GM23338 (cell line): ENCODE measurements around the gene PTGIR. TPM values are rescaled to one million over a fixed set of nuclear protein-coding genes. Genes with fewer than 3 reads are reported as not detected.

ENCODE experiments used
- ATAC-seq: fragments of 200-7000 bp; cut with Tn5 transposase; 3 replicates; pipeline ENCODE4 v1.9.1; 2020
- DNase-seq: peaks from one replicate; pipeline ENCODE4 v3.0.0-alpha.2; 2015; ENCODE audit warnings: low spot score
- H2AFZ ChIP-seq: fragments of 200-600 bp; sonication (generic); 2 replicates; pipeline ENCODE4 v1.8.0; 2016; ENCODE audit warnings: antibody characterized with exemption, mild to moderate bottlenecking, moderate library complexity
- H3F3A ChIP-seq: fragments of 200-600 bp; sonication (generic); replicated peaks from 2 replicates; pipeline ENCODE4 v1.8.0; 2017; ENCODE audit warnings: antibody characterized with exemption, mixed run types, low read depth
- H3K27ac ChIP-seq: fragments of 200-600 bp; sonication (generic); 2 replicates; pipeline ENCODE4 v1.6.1; 2016; ENCODE audit warnings: low read depth
- H3K27me3 ChIP-seq: fragments of 200-600 bp; sonication (generic); 2 replicates; pipeline ENCODE4 v1.8.0; 2016; ENCODE audit warnings: mild to moderate bottlenecking, mixed run types, moderate library complexity; ENCODE audit not compliant: insufficient read depth
- H3K36me3 ChIP-seq: fragments of 200-600 bp; sonication (generic); 2 replicates; pipeline ENCODE4 v1.8.0; 2016; ENCODE audit warnings: mild to moderate bottlenecking; ENCODE audit not compliant: insufficient read depth
- H3K4me1 ChIP-seq: fragments of 200-600 bp; sonication (generic); 2 replicates; pipeline ENCODE4 v1.8.0; 2016; ENCODE audit warnings: mild to moderate bottlenecking, moderate library complexity; ENCODE audit not compliant: insufficient read depth
- H3K4me2 ChIP-seq: fragments of 200-600 bp; sonication (generic); 2 replicates; pipeline ENCODE4 v1.7.1; 2017; ENCODE audit warnings: mixed run types
- H3K4me3 ChIP-seq: fragments of 200-600 bp; sonication (generic); 2 replicates; pipeline ENCODE4 v1.6.1; 2016; ENCODE audit warnings: mixed run types
- H3K79me2 ChIP-seq: fragments of 200-600 bp; sonication (generic); replicated peaks from 2 replicates; pipeline ENCODE4 v1.8.0; 2017; ENCODE audit warnings: mild to moderate bottlenecking; ENCODE audit not compliant: insufficient read depth
- H3K9me2 ChIP-seq: fragments of 200-600 bp; sonication (generic); 2 replicates; pipeline ENCODE4 v1.8.0; 2017; ENCODE audit not compliant: insufficient read depth
- H4K20me1 ChIP-seq: fragments of 200-600 bp; sonication (generic); replicated peaks from 2 replicates; pipeline ENCODE4 v1.8.0; 2017; ENCODE audit warnings: mild to moderate bottlenecking; ENCODE audit not compliant: insufficient read depth
- H3K27ac Mint-ChIP-seq: 2 replicates; pipeline ENCODE4 v1.8.0; 2020; ENCODE audit warnings: inconsistent platforms, mild to moderate bottlenecking, moderate library complexity, mixed read lengths
- H3K27me3 Mint-ChIP-seq: 3 replicates; pipeline ENCODE4 v1.8.0; 2022; ENCODE audit warnings: low read depth, mild to moderate bottlenecking, moderate library complexity, mixed read lengths, inconsistent platforms; ENCODE audit not compliant: insufficient read depth, poor library complexity
- H3K36me3 Mint-ChIP-seq: 3 replicates; pipeline ENCODE4 v1.8.0; 2021; ENCODE audit warnings: low read depth, mild to moderate bottlenecking, inconsistent platforms, moderate library complexity, mixed read lengths
- H3K4me1 Mint-ChIP-seq: 3 replicates; pipeline ENCODE4 v1.8.0; 2020; ENCODE audit warnings: mild to moderate bottlenecking, inconsistent platforms, mixed read lengths
- H3K4me3 Mint-ChIP-seq: 3 replicates; pipeline ENCODE4 v1.8.0; 2021; ENCODE audit warnings: moderate library complexity, mild to moderate bottlenecking, inconsistent platforms, mixed read lengths
- H3K9me3 Mint-ChIP-seq: 3 replicates; pipeline ENCODE4 v1.8.0; 2020; ENCODE audit warnings: moderate library complexity, mild to moderate bottlenecking, inconsistent platforms, mixed read lengths
- JUNB ChIP-seq: IDR thresholded peaks from one replicate; pipeline ENCODE4 v1.6.1; 2016; ENCODE audit warnings: antibody characterized with exemption; ENCODE audit not compliant: unreplicated experiment
- NANOG ChIP-seq: IDR thresholded peaks from 2 replicates; pipeline ENCODE4 v1.6.1; 2016; ENCODE audit warnings: antibody characterized with exemption, borderline replicate concordance
- POLR2AphosphoS5 ChIP-seq: IDR thresholded peaks from 2 replicates; pipeline ENCODE4 v1.6.1; 2016; ENCODE audit warnings: antibody characterized with exemption, low read depth
- STAT1 ChIP-seq: IDR thresholded peaks from one replicate; pipeline ENCODE4 v1.6.1; 2016; ENCODE audit warnings: antibody characterized with exemption; ENCODE audit not compliant: unreplicated experiment
- ZNF462 ChIP-seq: fragments of 250-450 bp; sonication (Bioruptor Pico); IDR thresholded peaks from 2 replicates; pipeline ENCODE4 v1.5.0; 2020; ENCODE audit warnings: mild to moderate bottlenecking, moderate library complexity
- polyA plus RNA-seq: library from polyadenylated mRNA; unstranded; fragments of >200 nt; fragmentation: Nextera tagmentation; extraction: Ambion mirVana; gene quantifications from 2 replicates; pipeline ENCODE4 v1.2.1, GENCODE V29; 2016
- total RNA-seq: library from RNA; depleted of rRNA; stranded (reverse); fragments of >200 nt; shearing (Covaris generic); gene quantifications from 2 replicates; pipeline ENCODE4 v1.2.3, GENCODE V29; 2014
- TF ChIP-seq, protein P1 (sequence below), 2 experiments: fragments of 200-600 bp in 1 of 2; sonication (generic) in 1 of 2; conservative IDR thresholded peaks; 2 replicates each; pipeline versions ENCODE4 v1.5.1 to v1.6.1; 2016 to 2017; ENCODE audit warnings: antibody characterized with exemption in 2 of 2, low read depth in 2 of 2, mild to moderate bottlenecking in 2 of 2, moderate library complexity in 1 of 2
- TF ChIP-seq, protein P2 (sequence below): IDR thresholded peaks from 2 replicates; pipeline ENCODE4 v1.6.1; 2016; ENCODE audit warnings: antibody characterized with exemption

PTGIR gene
- total and polyA plus RNA-seq, 2 experiments from 2014 or later = not detected

DNA sequence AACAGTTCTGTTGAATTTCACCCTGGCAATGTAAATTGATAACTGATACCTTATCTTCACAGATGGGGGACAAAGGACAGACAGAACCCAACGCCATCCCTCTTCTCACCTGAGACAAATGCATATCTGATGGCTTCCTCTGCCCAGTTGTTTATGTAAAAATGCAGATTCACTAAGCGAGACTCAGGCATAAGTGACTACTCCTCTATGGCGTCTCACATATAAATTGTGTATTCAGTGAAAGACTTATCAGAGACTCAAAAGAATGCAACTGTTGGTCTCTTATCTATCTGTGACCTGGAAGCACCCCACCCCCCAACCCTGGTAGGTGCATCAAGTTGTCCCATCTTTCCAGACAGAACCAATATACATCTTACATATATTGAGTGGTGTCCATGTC, 37.0 kb downstream of the PTGIR start:
- H3K36me3 Mint-ChIP-seq = no peaks in the 10 kb centered on the region
- TF ChIP-seq, protein P1, sequence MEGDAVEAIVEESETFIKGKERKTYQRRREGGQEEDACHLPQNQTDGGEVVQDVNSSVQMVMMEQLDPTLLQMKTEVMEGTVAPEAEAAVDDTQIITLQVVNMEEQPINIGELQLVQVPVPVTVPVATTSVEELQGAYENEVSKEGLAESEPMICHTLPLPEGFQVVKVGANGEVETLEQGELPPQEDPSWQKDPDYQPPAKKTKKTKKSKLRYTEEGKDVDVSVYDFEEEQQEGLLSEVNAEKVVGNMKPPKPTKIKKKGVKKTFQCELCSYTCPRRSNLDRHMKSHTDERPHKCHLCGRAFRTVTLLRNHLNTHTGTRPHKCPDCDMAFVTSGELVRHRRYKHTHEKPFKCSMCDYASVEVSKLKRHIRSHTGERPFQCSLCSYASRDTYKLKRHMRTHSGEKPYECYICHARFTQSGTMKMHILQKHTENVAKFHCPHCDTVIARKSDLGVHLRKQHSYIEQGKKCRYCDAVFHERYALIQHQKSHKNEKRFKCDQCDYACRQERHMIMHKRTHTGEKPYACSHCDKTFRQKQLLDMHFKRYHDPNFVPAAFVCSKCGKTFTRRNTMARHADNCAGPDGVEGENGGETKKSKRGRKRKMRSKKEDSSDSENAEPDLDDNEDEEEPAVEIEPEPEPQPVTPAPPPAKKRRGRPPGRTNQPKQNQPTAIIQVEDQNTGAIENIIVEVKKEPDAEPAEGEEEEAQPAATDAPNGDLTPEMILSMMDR (conservative IDR thresholded peaks at IDR 0.05; ENCODE audit: low read depth in 2 of 2) = no peak
- no peak for TF ChIP-seq JUNB
- TF ChIP-seq STAT1 = no peak
- no peak for TF ChIP-seq POLR2AphosphoS5
- TF ChIP-seq, protein P2, sequence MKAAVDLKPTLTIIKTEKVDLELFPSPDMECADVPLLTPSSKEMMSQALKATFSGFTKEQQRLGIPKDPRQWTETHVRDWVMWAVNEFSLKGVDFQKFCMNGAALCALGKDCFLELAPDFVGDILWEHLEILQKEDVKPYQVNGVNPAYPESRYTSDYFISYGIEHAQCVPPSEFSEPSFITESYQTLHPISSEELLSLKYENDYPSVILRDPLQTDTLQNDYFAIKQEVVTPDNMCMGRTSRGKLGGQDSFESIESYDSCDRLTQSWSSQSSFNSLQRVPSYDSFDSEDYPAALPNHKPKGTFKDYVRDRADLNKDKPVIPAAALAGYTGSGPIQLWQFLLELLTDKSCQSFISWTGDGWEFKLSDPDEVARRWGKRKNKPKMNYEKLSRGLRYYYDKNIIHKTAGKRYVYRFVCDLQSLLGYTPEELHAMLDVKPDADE = no peak
- Histone ChIP-seq H3K79me2 (no peaks in the 10 kb centered on the region), H3K27me3 (no peaks in the 10 kb centered on the region), H3K36me3 (no peaks in the 10 kb centered on the region), H4K20me1 (no peaks in the 10 kb centered on the region), H3K4me3 (no peak overlapping the region), H2AFZ (no peak overlapping the region), H3K4me1 (no peaks in the 10 kb centered on the region), H3K27ac (no peak overlapping the region), H3K4me2 (no peak overlapping the region), H3F3A (no peaks in the 10 kb centered on the region), H3K9me2 (0 out of 2 replicates have a peak, but pooled peaks cover 3% of the 10 kb centered on the region)
- H3K4me1 Mint-ChIP-seq = no peaks in the 10 kb centered on the region; the same call in 2 of the 3 replicates
- H3K27ac Mint-ChIP-seq = no peak overlapping the region
- no peak overlapping the region for H3K4me3 Mint-ChIP-seq
- H3K9me3 Mint-ChIP-seq = no peaks in the 10 kb centered on the region; the same call in 2 of the 3 replicates
- H3K27me3 Mint-ChIP-seq = peaks cover 2% of the 10 kb centered on the region
- ATAC-seq (no peak), DNase-seq (no peak)

DNA sequence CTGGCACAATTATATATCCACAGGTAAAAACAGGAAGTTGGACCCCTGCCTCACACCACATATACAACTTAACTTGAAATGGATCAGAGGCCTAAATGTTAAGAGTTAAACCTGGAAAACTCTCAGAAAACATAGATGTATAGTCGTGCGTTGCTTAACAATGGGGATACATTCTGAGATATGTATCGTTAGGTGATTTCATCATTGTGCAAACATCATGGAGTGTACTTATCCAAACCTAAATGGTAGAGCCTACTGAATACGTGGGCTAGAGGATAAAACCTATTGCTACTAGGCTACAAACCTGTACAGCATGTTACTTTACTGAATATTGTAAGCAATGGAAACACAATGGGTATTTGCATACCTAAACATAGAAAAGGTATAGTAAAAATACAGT, 38.6 kb downstream of the PTGIR start:
- H3K4me1 ChIP-seq = no peaks in the 10 kb centered on the region
- DNase-seq (no peak), ATAC-seq (no peak)
- peaks cover 2% of the 10 kb centered on the region for H3K27me3 Mint-ChIP-seq
- H3K36me3 ChIP-seq = no peaks in the 10 kb centered on the region
- no peaks in the 10 kb centered on the region for H3K27me3 ChIP-seq
- no peaks in the 10 kb centered on the region for H3K36me3 Mint-ChIP-seq
- 0 out of 2 replicates have a peak, but pooled peaks cover 3% of the 10 kb centered on the region for H3K9me2 ChIP-seq
- H4K20me1 ChIP-seq = no peaks in the 10 kb centered on the region
- H3K4me3 Mint-ChIP-seq = no peak overlapping the region
- H3K27ac ChIP-seq = no peak overlapping the region
- H3F3A ChIP-seq = no peaks in the 10 kb centered on the region
- H3K9me3 Mint-ChIP-seq = no peaks in the 10 kb centered on the region; the same call in 2 of the 3 replicates
- no peaks in the 10 kb centered on the region for H3K4me1 Mint-ChIP-seq
- H3K27ac Mint-ChIP-seq = no peak overlapping the region
- no peak overlapping the region for H3K4me3 ChIP-seq
- no peak overlapping the region for H2AFZ ChIP-seq
- no peak overlapping the region for H3K4me2 ChIP-seq
- H3K79me2 ChIP-seq = no peaks in the 10 kb centered on the region
- TF ChIP-seq ZNF462 (CRISPR knock-in tag) (no peak), NANOG (no peak)
- TF ChIP-seq, protein P1 (conservative IDR thresholded peaks at IDR 0.05; ENCODE audit: low read depth in 2 of 2) = no peak
